Measurements from ENCODE around the gene TACC3. TPM values are rescaled to one million over a fixed set of nuclear protein-coding genes. Genes with fewer than 3 reads are reported as not detected.

Gene TACC3
- total RNA-seq, 1 donor from 2014 or later = 15.0 TPM

GRCh38 chr4:1675136-1675801 lies 46.1 kb upstream of the TACC3 start:
- H2AFZ ChIP-seq (ENCODE audit: low read depth, low read length) = no peak overlapping the region
- Mint-ChIP-seq H3K4me1 (ENCODE audit: low read depth, unreplicated experiment) (no peaks in the 10 kb centered on the region), H3K27me3 (ENCODE audit: low read depth, unreplicated experiment) (peaks cover 34% of the 10 kb centered on the region), H3K4me3 (ENCODE audit: unreplicated experiment) (no peak overlapping the region), H3K9me3 (ENCODE audit: unreplicated experiment) (no peaks in the 10 kb centered on the region), H3K27ac (ENCODE audit: unreplicated experiment) (no peak overlapping the region), H3K36me3 (ENCODE audit: low read depth, unreplicated experiment) (peaks cover 3% of the 10 kb centered on the region)
- no peaks in the 10 kb centered on the region for H4K20me1 ChIP-seq (ENCODE audit: insufficient read depth, low read length)
- H3K36me3 ChIP-seq (ENCODE audit: insufficient read depth, low read length) = no peaks in the 10 kb centered on the region
- H3K9me3 ChIP-seq (ENCODE audit: insufficient read depth, low read depth, low read length) = no peaks in the 10 kb centered on the region
- no peak overlapping the region for H3K27ac ChIP-seq (ENCODE audit: low read depth, low read length)
- no peak overlapping the region for H3K9ac ChIP-seq (ENCODE audit: low read length)
- no peaks in the 10 kb centered on the region for H3K4me1 ChIP-seq (ENCODE audit: insufficient read depth, low read length)
- no peak for DNase-seq (ENCODE audit: low read depth)
- no peaks in the 10 kb centered on the region for H3K79me2 ChIP-seq (ENCODE audit: insufficient read depth, low read length)
- TF ChIP-seq EZH2 (IDR thresholded peaks at IDR 0.05; ENCODE audit: insufficient read depth, low read length) = no peak
- no peak for TF ChIP-seq CTCF (IDR thresholded peaks at IDR 0.05; ENCODE audit: insufficient read depth, low read depth, low read length)
- FAIRE-seq = no peak
- no peaks in the 10 kb centered on the region for H3K27me3 ChIP-seq (ENCODE audit: insufficient read depth, low read length)
- no peak overlapping the region for H3K4me2 ChIP-seq (ENCODE audit: low read length)
- no peak overlapping the region for H3K4me3 ChIP-seq (ENCODE audit: insufficient read depth, low read depth, low read length)

GRCh38 chr4:1675802-1676137 lies 45.6 kb upstream of the TACC3 start:
- Histone ChIP-seq H3K9ac (ENCODE audit: low read length) (no peak overlapping the region), H4K20me1 (ENCODE audit: insufficient read depth, low read length) (no peaks in the 10 kb centered on the region), H3K27me3 (ENCODE audit: insufficient read depth, low read length) (no peaks in the 10 kb centered on the region), H3K27ac (ENCODE audit: low read depth, low read length) (no peak overlapping the region), H3K4me1 (ENCODE audit: insufficient read depth, low read length) (no peaks in the 10 kb centered on the region), H3K36me3 (ENCODE audit: insufficient read depth, low read length) (no peaks in the 10 kb centered on the region), H3K9me3 (ENCODE audit: insufficient read depth, low read depth, low read length) (no peaks in the 10 kb centered on the region), H2AFZ (ENCODE audit: low read depth, low read length) (no peak overlapping the region), H3K79me2 (ENCODE audit: insufficient read depth, low read length) (no peaks in the 10 kb centered on the region), H3K4me3 (ENCODE audit: insufficient read depth, low read depth, low read length) (no peak overlapping the region), H3K4me2 (ENCODE audit: low read length) (no peak overlapping the region)
- Mint-ChIP-seq H3K27ac (ENCODE audit: unreplicated experiment) (no peak overlapping the region), H3K9me3 (ENCODE audit: unreplicated experiment) (no peaks in the 10 kb centered on the region), H3K36me3 (ENCODE audit: low read depth, unreplicated experiment) (peaks cover 3% of the 10 kb centered on the region), H3K4me3 (ENCODE audit: unreplicated experiment) (no peak overlapping the region), H3K4me1 (ENCODE audit: low read depth, unreplicated experiment) (no peaks in the 10 kb centered on the region), H3K27me3 (ENCODE audit: low read depth, unreplicated experiment) (peaks cover 34% of the 10 kb centered on the region)
- no peak for TF ChIP-seq EZH2 (IDR thresholded peaks at IDR 0.05; ENCODE audit: insufficient read depth, low read length)
- DNase-seq (ENCODE audit: low read depth) (no peak), FAIRE-seq (no peak)

DNA sequence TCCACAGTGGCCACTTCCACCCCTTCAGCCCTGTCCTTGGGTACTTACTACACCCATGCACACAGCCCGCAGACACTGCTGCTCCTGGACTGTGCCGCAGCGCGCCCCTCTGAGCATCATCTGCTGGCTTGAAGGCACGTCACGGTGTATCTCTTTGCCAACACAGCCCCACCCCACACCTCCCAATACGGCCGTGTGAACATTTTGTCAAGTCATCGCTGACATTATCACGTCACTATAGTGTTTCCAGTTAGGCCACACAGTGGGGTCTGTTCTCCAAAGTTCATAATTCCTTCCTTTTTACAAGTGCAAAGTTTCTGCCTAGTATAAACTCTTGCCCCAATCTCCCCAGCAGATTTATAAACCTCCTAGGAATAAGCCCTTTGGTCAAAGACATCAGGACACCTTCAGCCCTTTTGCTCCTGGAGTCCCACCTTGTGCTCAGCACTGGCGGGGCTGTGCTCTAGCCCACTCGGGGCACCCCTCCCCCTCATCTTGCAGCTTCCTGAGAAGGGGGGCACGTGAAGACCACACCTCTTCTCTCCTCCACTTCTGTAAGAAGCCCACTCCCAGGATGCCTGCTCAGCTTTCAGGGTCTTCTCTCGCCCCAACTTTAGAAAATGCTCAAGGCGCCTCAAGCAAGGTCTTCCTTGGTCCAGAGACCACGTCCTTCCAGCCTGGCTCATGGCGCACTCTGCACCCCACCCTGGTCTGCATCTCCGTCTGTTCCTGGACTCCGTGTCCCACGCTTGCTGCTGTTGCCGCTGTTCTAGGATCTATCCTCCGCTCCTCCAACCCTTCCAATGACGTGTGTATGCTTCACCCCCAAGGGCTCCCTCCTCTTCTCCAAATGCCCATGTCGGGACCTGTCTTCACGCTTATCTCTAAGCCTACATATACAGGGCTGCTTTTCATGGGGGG lies 44.5 kb upstream of the TACC3 start:
- no peak for FAIRE-seq
- TF ChIP-seq CTCF (IDR thresholded peaks at IDR 0.05; ENCODE audit: insufficient read depth, low read depth, low read length) (no peak), EZH2 (IDR thresholded peaks at IDR 0.05; ENCODE audit: insufficient read depth, low read length) (no peak)

More for the DNA sequence above, 44.5 kb upstream of the TACC3 start:
- H3K36me3 ChIP-seq (ENCODE audit: insufficient read depth, low read length) = no peaks in the 10 kb centered on the region
- H3K4me1 Mint-ChIP-seq (ENCODE audit: low read depth, unreplicated experiment) = no peaks in the 10 kb centered on the region
- no peak overlapping the region for H3K9ac ChIP-seq (ENCODE audit: low read length)
- no peak overlapping the region for H3K27ac Mint-ChIP-seq (ENCODE audit: unreplicated experiment)
- no peak overlapping the region for H3K27ac ChIP-seq (ENCODE audit: low read depth, low read length)
- no peak for DNase-seq (ENCODE audit: low read depth)
- no peak overlapping the region for H3K4me3 ChIP-seq (ENCODE audit: insufficient read depth, low read depth, low read length)
- H3K4me2 ChIP-seq (ENCODE audit: low read length) = no peak overlapping the region
- no peaks in the 10 kb centered on the region for H3K79me2 ChIP-seq (ENCODE audit: insufficient read depth, low read length)
- H3K9me3 ChIP-seq (ENCODE audit: insufficient read depth, low read depth, low read length) = no peaks in the 10 kb centered on the region
- H3K27me3 ChIP-seq (ENCODE audit: insufficient read depth, low read length) = no peaks in the 10 kb centered on the region
- H2AFZ ChIP-seq (ENCODE audit: low read depth, low read length) = no peak overlapping the region
- no peaks in the 10 kb centered on the region for H3K36me3 Mint-ChIP-seq (ENCODE audit: low read depth, unreplicated experiment)
- H3K4me1 ChIP-seq (ENCODE audit: insufficient read depth, low read length) = no peaks in the 10 kb centered on the region
- H4K20me1 ChIP-seq (ENCODE audit: insufficient read depth, low read length) = no peaks in the 10 kb centered on the region
- peaks cover 32% of the 10 kb centered on the region for H3K27me3 Mint-ChIP-seq (ENCODE audit: low read depth, unreplicated experiment)
- H3K9me3 Mint-ChIP-seq (ENCODE audit: unreplicated experiment) = no peaks in the 10 kb centered on the region
- H3K4me3 Mint-ChIP-seq (ENCODE audit: unreplicated experiment) = no peak overlapping the region

All from astrocyte (in vitro differentiated cells and primary cell).